Lower leg skin (tissue), 3 donors: ENCODE measurements around the gene IRX5.

Source experiments
- CTCF ChIP-seq, 3 donors: fragments of 450-650 bp; IDR thresholded peaks; one replicate each; pipeline ENCODE4 v1.5.1; 2016; ENCODE audit warnings: antibody characterized with exemption in 3 of 3, mild to moderate bottlenecking in 3 of 3, moderate library complexity in 2 of 3
- POLR2A ChIP-seq, 2 donors: fragments of 450-650 bp; IDR thresholded peaks; one replicate each; pipeline ENCODE4 v1.6.1; 2016 to 2017; ENCODE audit warnings: antibody characterized with exemption in 2 of 2, mild to moderate bottlenecking in 1 of 2, moderate library complexity in 1 of 2

- TF ChIP-seq POLR2A (IDR thresholded peaks at IDR 0.05) = no peak
- TF ChIP-seq CTCF (IDR thresholded peaks at IDR 0.05) = no peak
These were observed 7.1 kb downstream of the IRX5 start for GRCh38 chr16:54937671-54938211.
